IMR-90 (cell line): ENCODE results near the gene FBXO31. TPM values are rescaled to one million over a fixed set of nuclear protein-coding genes. Genes with fewer than 3 reads are reported as not detected.

Experiments
- ATAC-seq: fragments of 200-7000 bp; cut with Tn5 transposase; 2 replicates; pipeline ENCODE4 v1.9.1; 2020; ENCODE audit warnings: low read depth, mild to moderate bottlenecking, moderate library complexity
- BruUV-seq: library from RNA; stranded (reverse); fragments of 400-500 nt; replicated peaks from 2 replicates; lab custom pipeline; 2021; lab: Mats Ljungman, UMichigan
- CTCF ChIA-PET: fragments of 300-600 bp; formaldehyde crosslinking; extraction: SDS; loops from one replicate; lab custom pipeline; 2021; ENCODE audit warnings: antibody characterized with exemption; lab: Yijun Ruan, JAX
- POLR2A ChIA-PET: fragments of 300-600 bp; sonication (Branson Sonifier 250); formaldehyde crosslinking; loops from one replicate; lab custom pipeline; 2022; ENCODE audit warnings: antibody characterized with exemption; ENCODE audit not compliant: unreplicated experiment; lab: Charles Lee
- DNase-seq: peaks from one replicate; pipeline ENCODE4 v3.0.0; 2013
- H2AFZ ChIP-seq: replicated peaks from 2 replicates; pipeline ENCODE3; 2013; ENCODE audit warnings: low read length, mild to moderate bottlenecking; ENCODE audit not compliant: poor library complexity
- H2AK5ac ChIP-seq: 2 replicates; pipeline ENCODE4 v1.6.1; 2013; ENCODE audit warnings: low read depth, low read length, inconsistent platforms
- H2AK9ac ChIP-seq: replicated peaks from 2 replicates; pipeline ENCODE3; 2013; ENCODE audit warnings: mild to moderate bottlenecking, low read depth, low read length, moderate library complexity; ENCODE audit not compliant: poor library complexity
- H2BK120ac ChIP-seq: 2 replicates; pipeline ENCODE4 v1.6.1; 2013; ENCODE audit warnings: low read depth, low read length, inconsistent platforms
- H2BK15ac ChIP-seq: 3 replicates; pipeline ENCODE4 v1.6.1; 2013; ENCODE audit warnings: low read depth, low read length, inconsistent platforms
- H2BK20ac ChIP-seq: 2 replicates; pipeline ENCODE4 v1.6.1; 2013; ENCODE audit warnings: low read depth, mild to moderate bottlenecking, inconsistent platforms, low read length, moderate library complexity
- H2BK5ac ChIP-seq: 2 replicates; pipeline ENCODE4 v1.6.1; 2013; ENCODE audit warnings: mild to moderate bottlenecking, low read depth, low read length, inconsistent platforms; ENCODE audit not compliant: poor library complexity, severe bottlenecking
- H3K14ac ChIP-seq: replicated peaks from 2 replicates; pipeline ENCODE4 v1.6.1; 2013; ENCODE audit warnings: low read depth, low read length, inconsistent platforms
- H3K18ac ChIP-seq: 2 replicates; pipeline ENCODE4 v1.6.1; 2013; ENCODE audit warnings: low read depth, low read length, control low read depth
- H3K23ac ChIP-seq: 2 replicates; pipeline ENCODE4 v1.6.1; 2013; ENCODE audit warnings: low read depth, low read length, inconsistent platforms
- H3K27ac ChIP-seq: 2 replicates; pipeline ENCODE4 v1.5.1; 2013; ENCODE audit warnings: mild to moderate bottlenecking, control low read depth, low read length; ENCODE audit not compliant: insufficient read depth
- H3K27me3 ChIP-seq: 2 replicates; pipeline ENCODE4 v1.6.1; 2013; ENCODE audit warnings: low read length; ENCODE audit not compliant: control insufficient read depth, insufficient read depth
- H3K36me3 ChIP-seq: 2 replicates; pipeline ENCODE4 v1.6.1; 2013; ENCODE audit warnings: low read length, mixed read lengths; ENCODE audit not compliant: control insufficient read depth, insufficient read depth
- H3K4ac ChIP-seq: 2 replicates; pipeline ENCODE4 v1.6.1; 2013; ENCODE audit warnings: low read depth, low read length, inconsistent platforms
- H3K4me1 ChIP-seq: 2 replicates; pipeline ENCODE4 v1.6.1; 2013; ENCODE audit warnings: low read length, mixed read lengths; ENCODE audit not compliant: control insufficient read depth, insufficient read depth
- H3K4me2 ChIP-seq: 2 replicates; pipeline ENCODE4 v1.6.1; 2013; ENCODE audit warnings: low read depth, mild to moderate bottlenecking, control low read depth, low read length, moderate library complexity
- H3K4me3 ChIP-seq: 2 replicates; pipeline ENCODE4 v1.5.1; 2013; ENCODE audit warnings: low read depth, mild to moderate bottlenecking, control low read depth, low read length, moderate library complexity; ENCODE audit not compliant: insufficient read depth
- H3K56ac ChIP-seq: 2 replicates; pipeline ENCODE4 v1.6.1; 2013; ENCODE audit warnings: low read length, inconsistent platforms; ENCODE audit not compliant: insufficient read depth; ENCODE audit errors: extremely low read depth
- H3K79me1 ChIP-seq, 2 experiments: 2 replicates each; pipeline ENCODE4 v1.6.1; 2013; ENCODE audit warnings: low read length in 2 of 2, inconsistent platforms in 1 of 2, low read depth in 1 of 2
- H3K9ac ChIP-seq: 2 replicates; pipeline ENCODE4 v1.6.1; 2013; ENCODE audit warnings: low read depth, low read length, control low read depth
- H3K9me1 ChIP-seq: 2 replicates; pipeline ENCODE4 v1.6.1; 2013; ENCODE audit warnings: low read length, inconsistent platforms; ENCODE audit not compliant: insufficient read depth
- H3K9me3 ChIP-seq: 2 replicates; pipeline ENCODE4 v1.6.1; 2013; ENCODE audit warnings: low read length; ENCODE audit not compliant: control insufficient read depth, insufficient read depth
- H4K20me1 ChIP-seq: 2 replicates; pipeline ENCODE4 v1.6.1; 2013; ENCODE audit warnings: low read length, inconsistent platforms; ENCODE audit not compliant: insufficient read depth
- H4K5ac ChIP-seq: 2 replicates; pipeline ENCODE4 v1.6.1; 2013; ENCODE audit warnings: mild to moderate bottlenecking, low read depth, low read length, control low read depth
- H4K8ac ChIP-seq, 2 experiments: 2 replicates each; pipeline ENCODE4 v1.6.1; 2013; ENCODE audit warnings: low read depth in 2 of 2, low read length in 2 of 2, control low read depth in 1 of 2, inconsistent platforms in 1 of 2
- H4K91ac ChIP-seq: 2 replicates; pipeline ENCODE4 v1.6.1; 2013; ENCODE audit warnings: low read depth, low read length, inconsistent platforms; ENCODE audit not compliant: insufficient read depth
- BHLHE40 ChIP-seq: fragments of 150-350 bp; IDR thresholded peaks from 2 replicates; pipeline ENCODE4 v1.6.1; 2016; ENCODE audit warnings: mild to moderate bottlenecking, low read depth, low read length
- CEBPB ChIP-seq: IDR thresholded peaks from 2 replicates; pipeline ENCODE4 v1.6.1; 2012; ENCODE audit warnings: low read depth, low read length, improper control_type of control experiment
- CHD1 ChIP-seq: IDR thresholded peaks from 2 replicates; pipeline ENCODE4 v1.6.1; 2012; ENCODE audit warnings: low read depth, low read length, improper control_type of control experiment
- FOS ChIP-seq: fragments of 150-350 bp; IDR thresholded peaks from 2 replicates; pipeline ENCODE4 v1.6.1; 2016; ENCODE audit warnings: low read depth, low read length
- MAFK ChIP-seq: IDR thresholded peaks from 2 replicates; pipeline ENCODE4 v1.6.1; 2012; ENCODE audit warnings: low read depth, low read length, improper control_type of control experiment
- MAZ ChIP-seq: IDR thresholded peaks from 2 replicates; pipeline ENCODE4 v1.6.1; 2012; ENCODE audit warnings: low read depth, mild to moderate bottlenecking, low read length, improper control_type of control experiment, moderate library complexity, borderline replicate concordance
- MXI1 ChIP-seq: IDR thresholded peaks from 2 replicates; pipeline ENCODE4 v1.6.1; 2012; ENCODE audit warnings: low read depth, mild to moderate bottlenecking, low read length, moderate library complexity, borderline replicate concordance
- NFE2L2 ChIP-seq: fragments of 150-350 bp; IDR thresholded peaks from 2 replicates; pipeline ENCODE4 v1.6.1; 2016; ENCODE audit warnings: low read depth, mild to moderate bottlenecking, low read length
- POLR2A ChIP-seq: IDR thresholded peaks from 2 replicates; pipeline ENCODE4 v1.6.1; 2012; ENCODE audit warnings: mild to moderate bottlenecking, low read depth, low read length
- RAD21 ChIP-seq: IDR thresholded peaks from 2 replicates; pipeline ENCODE4 v1.6.1; 2012; ENCODE audit warnings: low read length, improper control_type of control experiment
- RCOR1 ChIP-seq: IDR thresholded peaks from 2 replicates; pipeline ENCODE4 v1.6.1; 2012; ENCODE audit warnings: mild to moderate bottlenecking, low read length, improper control_type of control experiment; ENCODE audit not compliant: insufficient replicate concordance
- RFX5 ChIP-seq: IDR thresholded peaks from 2 replicates; pipeline ENCODE4 v1.8.0; 2012; ENCODE audit warnings: low read depth, mild to moderate bottlenecking, low read length, moderate library complexity
- SMC3 ChIP-seq: fragments of 150-350 bp; IDR thresholded peaks from 2 replicates; pipeline ENCODE4 v1.6.1; 2016; ENCODE audit warnings: low read depth, mild to moderate bottlenecking, antibody characterized with exemption, low read length, moderate library complexity
- WGBS, 2 experiments: methylation state at CpG; one replicate each; pipeline versions ENCODE4 v1.1.5 to v1.1.7; 2013; ENCODE audit warnings: missing lambda C conversion rate in 2 of 2; ENCODE audit not compliant: insufficient read length in 1 of 2; ENCODE audit errors: extremely low coverage in 2 of 2; 5-methylcytosine and 5-hydroxymethylcytosine counted together
- dilution Hi-C: fragments of 300-500 bp; cut with HindIII; formaldehyde crosslinking; loops from one replicate; pipeline ENCODE4 v1.14.3; 2018; ENCODE audit warnings: low sequenced_read_pairs; ENCODE audit not compliant: unreplicated experiment
- in situ Hi-C: fragments of 300-500 bp; cut with MboI; formaldehyde crosslinking; loops from 3 replicates; pipeline ENCODE4 v1.14.3; 2019; ENCODE audit warnings: low sequenced_read_pairs, inconsistent platforms, mixed read lengths
- intact Hi-C: fragments of 100-400 bp; cut with micrococcal nuclease; formaldehyde crosslinking; loops from 2 replicates; pipeline ENCODE4 v1.10.0; 2022
- polyA plus RNA-seq, 3 experiments: library from polyadenylated mRNA; depleted of rRNA; stranded (reverse); fragments of >200 nt; gene quantifications; 2 replicates each; pipeline ENCODE4 v1.2.3, GENCODE V29; 2012; ENCODE audit warnings: low replicate concordance in 1 of 3
- total RNA-seq: library from RNA; depleted of rRNA; stranded (reverse); fragments of >200 nt; gene quantifications from 2 replicates; pipeline ENCODE4 v1.2.3, GENCODE V29; 2012
- TF ChIP-seq, protein P1 (sequence below): fragments of 150-350 bp; IDR thresholded peaks from 2 replicates; pipeline ENCODE4 v1.6.1; 2016; ENCODE audit warnings: low read depth, mild to moderate bottlenecking, low read length, moderate library complexity, borderline replicate concordance
- TF ChIP-seq, protein P2 (sequence below): fragments of 150-350 bp; IDR thresholded peaks from 2 replicates; pipeline ENCODE4 v1.6.1; 2017; ENCODE audit warnings: mild to moderate bottlenecking, antibody characterized with exemption, low read length, low read depth
- TF ChIP-seq, protein P3 (sequence below): conservative IDR thresholded peaks from 2 replicates; pipeline ENCODE4 v1.5.1; 2012; ENCODE audit warnings: mild to moderate bottlenecking, low read depth, low read length, improper control_type of control experiment

The FBXO31 gene
- total and polyA plus RNA-seq, 2 of the 4 experiments (the other 2 are of a cell fraction), result 10.4 to 16.9 TPM

DNA sequence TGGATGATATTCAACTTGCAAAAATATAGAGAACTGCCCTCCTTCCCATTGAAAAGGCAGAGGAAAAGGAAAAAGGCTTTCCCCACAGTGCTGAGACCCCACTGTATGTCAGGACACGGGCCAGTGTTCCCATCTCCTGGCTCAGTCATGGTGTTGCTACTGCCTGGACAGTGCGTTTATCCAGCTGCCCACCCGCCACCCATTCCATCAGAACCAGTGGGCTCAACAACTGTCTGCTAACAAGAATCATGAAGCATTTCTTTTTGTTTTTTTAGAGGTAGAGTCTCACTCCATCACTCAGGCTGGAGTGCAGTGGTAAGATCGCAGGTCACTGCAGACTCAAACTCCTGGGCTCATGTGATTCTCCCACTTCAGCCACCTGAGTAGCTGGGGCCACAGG lies 11.3 kb downstream of the FBXO31 start:
- H4K20me1 ChIP-seq, result peaks cover 76% of the 10 kb centered on the region
- no peak overlapping the region for H2BK15ac ChIP-seq
- intact Hi-C loops (no loop called here), in situ Hi-C loops (no loop called here), dilution Hi-C loops (no loop called here)
- peaks cover 49 to 85% of the 10 kb centered on the region in 2 experiments for H3K79me1 ChIP-seq
- ATAC-seq, result no peak
- BruUV-seq, result no TSS peak
- WGBS, 2 experiments, result no CpG with 5 or more reads among the region's 4 CpGs
- no peak overlapping the region for H3K23ac ChIP-seq
- no peaks in the 10 kb centered on the region for H3K9me3 ChIP-seq
- H2BK120ac ChIP-seq, result no peak overlapping the region
- peaks cover under 1% of the 10 kb centered on the region; the same call in 1 of the 2 replicates for H3K36me3 ChIP-seq
- H3K27me3 ChIP-seq, result no peaks in the 10 kb centered on the region
- ChIA-PET POLR2A (no interaction called here), CTCF (interaction anchor here (0.6 kb wide), 1 partner anchor 160 kb away, joined by 3 read pairs; no protein-coding TSS in a partner anchor)
- H2AK9ac ChIP-seq, result no peak overlapping the region
- no peak overlapping the region for H2AK5ac ChIP-seq
- H2BK5ac ChIP-seq, result no peak overlapping the region
- H3K27ac ChIP-seq, result no peak overlapping the region
- H4K5ac ChIP-seq, result no peak overlapping the region
- peaks cover 20% of the 10 kb centered on the region for H3K9me1 ChIP-seq
- no peak overlapping the region for H3K56ac ChIP-seq
- H2BK20ac ChIP-seq, result no peak overlapping the region
- H2AFZ ChIP-seq, result no peak overlapping the region
- H3K4me1 ChIP-seq, result peaks cover 7% of the 10 kb centered on the region
- H3K4ac ChIP-seq, result no peak overlapping the region
- H3K4me2 ChIP-seq, result no peak overlapping the region
- no peak for DNase-seq
- H3K18ac ChIP-seq, result no peak overlapping the region
- no peak for TF ChIP-seq MXI1
- TF ChIP-seq SMC3, result no peak
- no peak for TF ChIP-seq MAFK
- no peak for TF ChIP-seq NFE2L2
- TF ChIP-seq CHD1, result no peak
- TF ChIP-seq CEBPB, result no peak
- TF ChIP-seq RAD21, result no peak
- TF ChIP-seq, protein P1, sequence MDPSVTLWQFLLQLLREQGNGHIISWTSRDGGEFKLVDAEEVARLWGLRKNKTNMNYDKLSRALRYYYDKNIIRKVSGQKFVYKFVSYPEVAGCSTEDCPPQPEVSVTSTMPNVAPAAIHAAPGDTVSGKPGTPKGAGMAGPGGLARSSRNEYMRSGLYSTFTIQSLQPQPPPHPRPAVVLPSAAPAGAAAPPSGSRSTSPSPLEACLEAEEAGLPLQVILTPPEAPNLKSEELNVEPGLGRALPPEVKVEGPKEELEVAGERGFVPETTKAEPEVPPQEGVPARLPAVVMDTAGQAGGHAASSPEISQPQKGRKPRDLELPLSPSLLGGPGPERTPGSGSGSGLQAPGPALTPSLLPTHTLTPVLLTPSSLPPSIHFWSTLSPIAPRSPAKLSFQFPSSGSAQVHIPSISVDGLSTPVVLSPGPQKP, result no peak
- TF ChIP-seq FOS, result no peak
- no peak for TF ChIP-seq RCOR1
- no peak for TF ChIP-seq RFX5
- TF ChIP-seq, protein P2, sequence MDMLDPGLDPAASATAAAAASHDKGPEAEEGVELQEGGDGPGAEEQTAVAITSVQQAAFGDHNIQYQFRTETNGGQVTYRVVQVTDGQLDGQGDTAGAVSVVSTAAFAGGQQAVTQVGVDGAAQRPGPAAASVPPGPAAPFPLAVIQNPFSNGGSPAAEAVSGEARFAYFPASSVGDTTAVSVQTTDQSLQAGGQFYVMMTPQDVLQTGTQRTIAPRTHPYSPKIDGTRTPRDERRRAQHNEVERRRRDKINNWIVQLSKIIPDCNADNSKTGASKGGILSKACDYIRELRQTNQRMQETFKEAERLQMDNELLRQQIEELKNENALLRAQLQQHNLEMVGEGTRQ, result no peak
- TF ChIP-seq, protein P3, sequence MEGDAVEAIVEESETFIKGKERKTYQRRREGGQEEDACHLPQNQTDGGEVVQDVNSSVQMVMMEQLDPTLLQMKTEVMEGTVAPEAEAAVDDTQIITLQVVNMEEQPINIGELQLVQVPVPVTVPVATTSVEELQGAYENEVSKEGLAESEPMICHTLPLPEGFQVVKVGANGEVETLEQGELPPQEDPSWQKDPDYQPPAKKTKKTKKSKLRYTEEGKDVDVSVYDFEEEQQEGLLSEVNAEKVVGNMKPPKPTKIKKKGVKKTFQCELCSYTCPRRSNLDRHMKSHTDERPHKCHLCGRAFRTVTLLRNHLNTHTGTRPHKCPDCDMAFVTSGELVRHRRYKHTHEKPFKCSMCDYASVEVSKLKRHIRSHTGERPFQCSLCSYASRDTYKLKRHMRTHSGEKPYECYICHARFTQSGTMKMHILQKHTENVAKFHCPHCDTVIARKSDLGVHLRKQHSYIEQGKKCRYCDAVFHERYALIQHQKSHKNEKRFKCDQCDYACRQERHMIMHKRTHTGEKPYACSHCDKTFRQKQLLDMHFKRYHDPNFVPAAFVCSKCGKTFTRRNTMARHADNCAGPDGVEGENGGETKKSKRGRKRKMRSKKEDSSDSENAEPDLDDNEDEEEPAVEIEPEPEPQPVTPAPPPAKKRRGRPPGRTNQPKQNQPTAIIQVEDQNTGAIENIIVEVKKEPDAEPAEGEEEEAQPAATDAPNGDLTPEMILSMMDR, result no peak
- TF ChIP-seq MAZ, result no peak
- TF ChIP-seq POLR2A, result no peak
- no peak for TF ChIP-seq BHLHE40
- H4K91ac ChIP-seq, result no peak overlapping the region
- H3K14ac ChIP-seq, result no peak overlapping the region
- no peak overlapping the region for H4K8ac ChIP-seq
- H3K9ac ChIP-seq, result no peak overlapping the region
- no peak overlapping the region for H3K4me3 ChIP-seq
